PFSK-1 (cell line): ENCODE measurements around the gene S100A3.

Experiments used
- FOXP2 ChIP-seq: optimal IDR thresholded peaks from 2 replicates; pipeline ENCODE3; 2011; ENCODE audit warnings: borderline replicate concordance, control low read depth, inconsistent platforms; ENCODE audit not compliant: insufficient read depth; ENCODE audit errors: extremely low read length, extremely low read depth
- POLR2AphosphoS5 ChIP-seq: IDR thresholded peaks from 2 replicates; pipeline ENCODE4 v1.6.1; 2012; ENCODE audit warnings: low read depth, mild to moderate bottlenecking, control low read depth, low read length, moderate library complexity
- REST ChIP-seq, 2 experiments: IDR thresholded peaks; 2 replicates each; pipeline versions ENCODE4 v1.6.1 to v1.8.0; 2011 to 2012; ENCODE audit warnings: low read depth in 2 of 2, low read length in 2 of 2, control low read depth in 1 of 2, inconsistent platforms in 1 of 2, mild to moderate bottlenecking in 1 of 2, moderate library complexity in 1 of 2; ENCODE audit not compliant: insufficient read depth in 1 of 2
- SIN3A ChIP-seq: IDR thresholded peaks from 2 replicates; pipeline ENCODE4 v1.6.1; 2012; ENCODE audit warnings: mild to moderate bottlenecking, low read length, moderate library complexity, borderline replicate concordance; ENCODE audit not compliant: insufficient read depth
- TAF1 ChIP-seq: IDR thresholded peaks from 2 replicates; pipeline ENCODE4 v1.6.1; 2012; ENCODE audit warnings: low read length, control low read depth, borderline replicate concordance; ENCODE audit not compliant: insufficient read depth

The S100A3 gene

GRCh38 chr1:153505576-153505975, 43.5 kb downstream of the S100A3 start:
- TF ChIP-seq REST (IDR thresholded peaks at IDR 0.05; ENCODE audit: insufficient read depth in 1 of 2, low read depth in 2 of 2, low read length in 2 of 2), result no peak
- TF ChIP-seq FOXP2, result no peak
- TF ChIP-seq TAF1, result no peak
- no peak for TF ChIP-seq POLR2AphosphoS5
- TF ChIP-seq SIN3A, result no peak

GRCh38 chr1:153503766-153504165, 45.3 kb downstream of the S100A3 start:
- no peak for TF ChIP-seq SIN3A
- TF ChIP-seq FOXP2, result no peak
- no peak for TF ChIP-seq POLR2AphosphoS5
- no peak for TF ChIP-seq REST (IDR thresholded peaks at IDR 0.05; ENCODE audit: insufficient read depth in 1 of 2, low read depth in 2 of 2, low read length in 2 of 2)
- no peak for TF ChIP-seq TAF1

GRCh38 chr1:153498746-153499145, 50.3 kb downstream of the S100A3 start:
- TF ChIP-seq SIN3A (no peak), TAF1 (no peak), REST (IDR thresholded peaks at IDR 0.05; ENCODE audit: insufficient read depth in 1 of 2, low read depth in 2 of 2, low read length in 2 of 2) (no peak), POLR2AphosphoS5 (no peak), FOXP2 (no peak)
